ENCODE results near the gene ERFL. TPM values are rescaled to one million over a fixed set of nuclear protein-coding genes. Genes with fewer than 3 reads are reported as not detected.

The ERFL gene
- total RNA-seq (1 to 10 TPM; 2.2 to 2.4 TPM), polyA plus RNA-seq (ENCODE audit: insufficient read depth, low read depth, low replicate concordance) (0.78 TPM)
- long read RNA-seq, donor 1: 0 reads
- long read RNA-seq, donor 2: 0 reads

DNA sequence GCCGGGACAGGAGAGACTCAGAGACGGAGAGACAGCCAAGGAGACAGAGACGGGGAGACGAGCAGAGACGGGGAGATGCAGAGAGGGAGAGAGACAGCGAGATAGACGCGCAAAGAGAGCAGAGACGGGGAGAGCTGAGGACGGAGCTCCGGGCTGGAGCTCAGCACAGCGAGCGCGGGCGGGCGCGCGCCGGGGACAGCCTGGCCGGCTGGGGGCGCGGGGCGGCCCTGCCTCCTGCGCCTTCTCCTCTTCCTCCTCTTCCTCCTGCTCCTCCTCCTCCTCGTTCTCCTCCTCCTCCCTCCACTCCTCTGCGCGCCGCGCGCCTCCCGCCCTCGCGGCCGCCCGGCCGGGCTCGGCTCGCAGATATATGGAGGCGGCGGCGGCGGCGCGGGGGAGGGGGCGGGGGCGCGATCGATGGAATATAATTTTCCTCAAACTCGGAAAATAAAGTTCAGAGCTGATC, at the start of gene ERFL:
TSS of gene ERFL (minus strand) at position 229 of the 463 bp plus-strand sequence. CDS start 15,530 bp downstream, outside the sequence.
- 0 to 1% methylated on average over 48 to 49 of the region's 49 CpGs for WGBS, 2 donors
- Histone ChIP-seq H3K9me3 (no peaks in the 10 kb centered on the region), H3K4me1 (peaks cover 12% of the 10 kb centered on the region), H3K36me3 (ENCODE audit: low read depth, missing control alignments) (no peaks in the 10 kb centered on the region), H3K27ac (no peak within 1 kb of the TSS), H3K4me3 (peak within 1 kb of the TSS; percentile 37 to 60), H3K27me3 (peaks cover 4% of the 10 kb centered on the region)
- no peak for TF ChIP-seq POLR2A (IDR thresholded peaks at IDR 0.05)
- TF ChIP-seq, protein P1, sequence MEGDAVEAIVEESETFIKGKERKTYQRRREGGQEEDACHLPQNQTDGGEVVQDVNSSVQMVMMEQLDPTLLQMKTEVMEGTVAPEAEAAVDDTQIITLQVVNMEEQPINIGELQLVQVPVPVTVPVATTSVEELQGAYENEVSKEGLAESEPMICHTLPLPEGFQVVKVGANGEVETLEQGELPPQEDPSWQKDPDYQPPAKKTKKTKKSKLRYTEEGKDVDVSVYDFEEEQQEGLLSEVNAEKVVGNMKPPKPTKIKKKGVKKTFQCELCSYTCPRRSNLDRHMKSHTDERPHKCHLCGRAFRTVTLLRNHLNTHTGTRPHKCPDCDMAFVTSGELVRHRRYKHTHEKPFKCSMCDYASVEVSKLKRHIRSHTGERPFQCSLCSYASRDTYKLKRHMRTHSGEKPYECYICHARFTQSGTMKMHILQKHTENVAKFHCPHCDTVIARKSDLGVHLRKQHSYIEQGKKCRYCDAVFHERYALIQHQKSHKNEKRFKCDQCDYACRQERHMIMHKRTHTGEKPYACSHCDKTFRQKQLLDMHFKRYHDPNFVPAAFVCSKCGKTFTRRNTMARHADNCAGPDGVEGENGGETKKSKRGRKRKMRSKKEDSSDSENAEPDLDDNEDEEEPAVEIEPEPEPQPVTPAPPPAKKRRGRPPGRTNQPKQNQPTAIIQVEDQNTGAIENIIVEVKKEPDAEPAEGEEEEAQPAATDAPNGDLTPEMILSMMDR (IDR thresholded peaks at IDR 0.05): no peak
- no peak for DNase-seq
- intact Hi-C loops (cut with DNase I; ENCODE audit: low total_unique reads): no loop called here

DNA sequence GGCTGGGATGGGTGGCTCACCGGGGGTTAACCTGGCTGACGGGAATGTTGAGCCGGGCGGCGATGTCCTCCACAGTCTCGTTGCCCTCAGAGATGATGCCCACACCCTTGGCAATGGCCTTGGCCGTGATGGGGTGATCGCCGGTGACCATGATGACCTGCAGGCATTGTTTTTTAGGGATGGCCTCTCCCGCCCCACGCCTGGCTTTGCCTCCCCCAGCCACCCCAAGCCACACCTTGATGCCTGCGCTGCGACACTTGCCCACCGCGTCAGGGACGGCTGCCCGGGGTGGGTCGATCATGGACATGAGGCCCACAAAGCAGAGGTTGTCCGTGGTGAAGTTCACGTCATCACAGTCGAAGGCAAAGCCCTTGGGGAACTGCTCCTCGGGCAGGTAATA, 49.7 kb upstream of the ERFL start:
- Histone ChIP-seq H3K4me1 (no peaks in the 10 kb centered on the region), H3K9me3 (no peaks in the 10 kb centered on the region), H3K4me3 (no peak overlapping the region), H3K27ac (no peak overlapping the region), H3K36me3 (ENCODE audit: low read depth, missing control alignments) (no peaks in the 10 kb centered on the region), H3K27me3 (no peaks in the 10 kb centered on the region)
- intact Hi-C loops (cut with DNase I; ENCODE audit: low total_unique reads): no loop called here
- 75 to 83% methylated on average over 19 to 22 of the region's 22 CpGs for WGBS, 2 donors
- TF ChIP-seq, protein P1 (IDR thresholded peaks at IDR 0.05): no peak
- TF ChIP-seq POLR2A (IDR thresholded peaks at IDR 0.05): no peak
- DNase-seq: no peak

DNA sequence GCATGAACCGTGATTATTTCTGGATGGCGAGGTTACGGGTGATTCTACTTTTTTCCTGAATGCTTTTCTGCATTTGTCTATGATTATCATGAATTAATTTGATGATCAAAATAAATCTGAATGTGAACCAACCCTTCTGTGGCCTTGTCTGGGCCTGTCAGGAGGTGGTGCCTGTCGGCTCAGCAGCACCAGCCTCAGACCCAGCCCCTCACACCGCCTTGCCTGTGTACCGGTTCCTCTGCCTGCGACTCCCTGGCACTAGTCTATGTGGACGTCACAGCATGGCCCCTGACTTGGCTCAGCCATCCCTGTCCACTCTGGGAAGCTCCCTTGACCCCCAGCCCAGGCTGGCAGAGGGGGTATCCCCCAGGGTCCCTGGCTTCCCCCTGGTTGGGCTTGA, 46.4 kb upstream of the ERFL start:
- Histone ChIP-seq H3K27ac (no peak overlapping the region), H3K36me3 (ENCODE audit: low read depth, missing control alignments) (no peaks in the 10 kb centered on the region), H3K4me3 (no peak overlapping the region), H3K27me3 (no peaks in the 10 kb centered on the region), H3K9me3 (no peaks in the 10 kb centered on the region), H3K4me1 (no peaks in the 10 kb centered on the region)
- DNase-seq: no peak
- intact Hi-C loops (cut with DNase I; ENCODE audit: low total_unique reads): no loop called here
- 70 to 76% methylated on average over 8 of the region's 8 CpGs for WGBS, 2 donors
- TF ChIP-seq, protein P1 (IDR thresholded peaks at IDR 0.05): no peak

DNA sequence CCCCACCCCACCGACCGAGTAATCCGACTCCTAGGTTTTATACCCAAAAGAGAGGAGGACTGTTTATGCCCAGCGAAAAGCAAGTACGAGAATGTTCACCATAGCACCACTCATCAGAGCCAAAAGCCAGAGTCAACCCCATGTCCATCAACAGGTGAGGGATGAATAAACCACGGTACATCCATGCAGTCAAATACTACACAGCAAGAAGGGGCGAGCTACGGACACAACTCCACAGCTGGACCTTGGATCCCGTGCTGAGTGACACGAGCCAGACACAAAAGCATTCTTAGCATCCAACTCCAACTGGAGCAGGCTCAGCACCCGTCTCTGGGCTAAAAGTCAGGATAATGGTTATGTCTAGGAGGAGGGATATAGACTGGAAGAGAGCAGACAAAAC, 43.1 kb upstream of the ERFL start:
- TF ChIP-seq, protein P1 (IDR thresholded peaks at IDR 0.05): no peak
- TF ChIP-seq POLR2A (IDR thresholded peaks at IDR 0.05): no peak
- Histone ChIP-seq H3K4me1 (no peaks in the 10 kb centered on the region), H3K27ac (no peak overlapping the region), H3K27me3 (no peaks in the 10 kb centered on the region), H3K9me3 (no peaks in the 10 kb centered on the region), H3K4me3 (no peak overlapping the region), H3K36me3 (ENCODE audit: low read depth, missing control alignments) (no peaks in the 10 kb centered on the region)
- DNase-seq: no peak
- 85 to 90% methylated on average over 11 of the region's 11 CpGs for WGBS, 2 donors
- intact Hi-C loops (cut with DNase I; ENCODE audit: low total_unique reads): no loop called here

DNA sequence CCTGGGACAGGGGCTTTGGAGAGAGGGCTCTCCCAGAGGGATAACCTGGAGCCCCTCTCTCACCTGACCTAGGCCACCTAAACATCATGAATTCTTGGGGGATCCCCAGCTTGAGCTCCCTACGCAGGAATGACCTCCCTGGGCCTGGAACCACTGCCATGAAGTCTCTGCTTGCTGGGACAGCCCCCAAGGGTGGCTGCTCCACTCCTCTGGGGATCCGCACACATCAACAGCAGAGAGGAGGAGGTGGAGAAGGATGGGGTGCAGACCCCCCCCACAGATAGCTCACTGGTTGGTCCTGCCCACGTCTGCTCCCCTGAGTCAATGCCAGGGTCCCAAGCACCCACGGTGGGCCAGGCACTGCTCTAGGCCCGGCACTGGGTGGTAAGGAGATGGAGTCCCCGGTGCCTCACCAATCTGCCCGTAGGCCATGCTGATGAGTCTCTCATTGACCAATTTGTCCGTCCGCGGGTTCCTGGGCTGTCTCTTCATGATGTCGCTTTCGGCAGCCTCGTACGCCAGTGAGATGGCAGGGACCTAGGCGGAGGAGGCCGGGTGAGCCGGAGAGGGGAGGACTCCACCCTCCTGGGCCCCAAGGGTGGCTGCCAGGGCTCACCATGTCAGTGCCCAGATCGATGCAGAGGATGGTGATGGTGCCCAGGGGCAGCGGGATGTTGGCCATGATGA, 41.7 kb upstream of the ERFL start:
- intact Hi-C loops (cut with DNase I; ENCODE audit: low total_unique reads): no loop called here

More for the DNA sequence above, 41.7 kb upstream of the ERFL start:
- TF ChIP-seq, protein P1 (IDR thresholded peaks at IDR 0.05): no peak
- TF ChIP-seq POLR2A (IDR thresholded peaks at IDR 0.05): no peak
- H3K4me1 ChIP-seq: no peaks in the 10 kb centered on the region
- H3K27me3 ChIP-seq: no peaks in the 10 kb centered on the region
- WGBS, 2 donors: 92 to 93% methylated on average over 18 to 19 of the region's 19 CpGs
- no peak overlapping the region for H3K4me3 ChIP-seq
- no peaks in the 10 kb centered on the region for H3K36me3 ChIP-seq (ENCODE audit: low read depth, missing control alignments)
- H3K9me3 ChIP-seq: no peaks in the 10 kb centered on the region
- no peak overlapping the region for H3K27ac ChIP-seq
- no peak for DNase-seq
